NCI-H2081 treated with DMSO at 0.1 percent for 48 hours (cell line): ENCODE measurements around the gene WFDC5.

Experiments used
- DNase-seq: peaks from one replicate; lab custom pipeline; 2025; lab: John Stamatoyannopoulos, UW

WFDC5 gene

DNA sequence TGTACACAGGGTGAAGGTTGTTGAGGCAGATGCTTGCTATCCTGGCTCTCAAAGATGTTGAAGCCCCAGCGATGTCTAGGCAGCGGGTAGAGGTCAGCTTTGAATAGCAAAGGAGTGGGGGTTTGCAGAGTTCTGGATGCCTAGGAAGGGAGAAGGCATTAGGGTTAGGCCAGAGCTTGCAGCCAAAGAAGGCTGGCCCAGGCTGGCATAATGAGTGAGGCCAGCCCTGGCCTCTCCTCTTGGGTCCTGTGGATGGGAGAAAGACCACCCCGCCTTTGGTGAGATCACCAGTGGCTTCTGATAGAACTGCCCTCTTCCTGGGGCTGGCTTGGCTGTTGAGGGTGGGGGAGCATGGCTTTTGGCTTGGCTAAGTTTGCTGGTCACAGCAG is 406 bp upstream of the WFDC5 start:
- no peak for DNase-seq

DNA sequence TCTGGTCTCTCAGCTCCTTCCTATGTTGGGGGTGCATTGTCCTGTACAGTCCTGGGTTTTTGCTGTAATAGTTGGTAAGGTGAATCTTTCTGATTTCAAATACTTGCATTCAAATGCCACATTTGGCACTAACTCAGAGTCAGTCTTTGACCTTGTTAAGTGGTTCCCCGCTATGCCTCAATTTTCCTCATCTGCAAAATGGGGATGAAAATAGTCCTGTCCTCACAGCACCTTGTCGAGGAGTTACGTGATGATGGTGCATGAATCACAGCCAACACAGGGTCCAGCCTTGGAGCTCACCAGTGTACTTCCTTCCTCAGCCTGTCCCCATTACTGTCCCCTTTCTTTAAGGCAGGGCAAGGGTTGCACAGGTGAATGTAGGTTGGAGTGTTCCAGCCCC is 1.1 kb downstream of the WFDC5 start:
- no peak for DNase-seq

DNA sequence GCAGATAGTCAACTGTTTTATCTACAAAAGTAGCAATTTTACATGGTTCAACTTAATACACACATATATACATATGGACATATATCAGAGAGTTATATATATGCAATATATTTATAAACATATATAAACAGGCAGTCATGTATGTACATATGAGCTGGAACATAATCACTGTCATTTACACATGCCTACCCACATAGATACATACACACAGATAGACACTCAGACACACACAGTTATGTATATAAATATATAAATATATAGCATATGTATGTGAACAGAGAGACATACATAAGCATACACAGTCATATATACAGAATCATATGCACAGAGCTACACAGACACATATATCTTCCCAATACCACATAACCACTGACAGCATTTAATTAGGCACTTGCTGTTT is 2.2 kb downstream of the WFDC5 start:
- DNase-seq = no peak

DNA sequence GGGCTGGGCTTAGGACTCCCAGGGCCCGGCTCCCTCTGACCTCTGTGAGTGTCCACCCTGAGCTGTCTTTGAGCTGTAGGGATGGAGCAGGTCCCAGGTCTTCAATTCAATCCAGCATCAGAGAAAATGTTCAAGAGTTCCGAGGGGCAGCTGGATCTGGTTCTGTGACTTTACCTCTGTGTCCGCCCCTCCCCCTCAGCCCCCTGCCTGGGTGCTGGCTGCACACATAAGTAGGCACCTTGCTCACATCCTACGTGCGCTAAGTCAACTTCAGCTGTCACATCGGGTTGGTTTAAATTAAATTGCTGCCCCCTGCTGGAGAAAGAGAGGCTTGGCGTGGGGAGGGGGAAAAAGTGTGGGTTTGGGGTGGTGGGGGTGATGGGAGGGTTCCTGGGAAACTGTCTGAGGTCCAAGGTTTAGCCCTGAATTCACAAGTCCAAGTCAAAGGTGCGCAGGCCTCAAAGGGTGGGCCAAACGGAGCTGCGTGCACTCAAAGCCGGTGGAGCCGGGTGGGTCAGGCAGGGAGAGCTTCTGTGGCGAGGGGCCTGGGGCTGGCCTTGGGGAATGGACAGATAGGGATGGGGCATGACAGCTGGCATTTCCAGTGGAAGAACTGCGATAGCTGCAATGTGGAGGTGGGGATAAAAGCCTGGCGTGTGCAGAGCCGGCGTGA is 3.0 kb downstream of the WFDC5 start:
- DNase-seq = no peak

DNA sequence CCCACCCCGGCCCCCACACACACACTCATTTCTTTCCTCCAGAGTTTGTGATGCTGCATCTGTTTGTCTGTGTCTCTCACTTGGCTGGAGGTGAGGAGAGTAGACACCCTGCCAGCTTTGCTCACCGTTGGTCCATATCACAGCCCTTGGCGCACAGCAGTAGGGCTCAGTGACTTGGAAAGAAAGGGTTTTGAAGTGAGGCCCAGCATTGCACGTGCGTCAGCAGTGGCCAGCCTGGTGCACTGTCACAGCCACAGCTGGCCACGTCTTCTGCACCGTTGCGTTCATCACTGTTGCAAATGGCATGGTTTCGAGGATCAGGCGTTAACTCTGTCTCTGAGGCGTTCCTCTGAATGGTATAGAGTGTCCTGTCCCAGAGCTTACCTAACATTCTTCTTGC is 3.7 kb downstream of the WFDC5 start:
- DNase-seq = no peak

DNA sequence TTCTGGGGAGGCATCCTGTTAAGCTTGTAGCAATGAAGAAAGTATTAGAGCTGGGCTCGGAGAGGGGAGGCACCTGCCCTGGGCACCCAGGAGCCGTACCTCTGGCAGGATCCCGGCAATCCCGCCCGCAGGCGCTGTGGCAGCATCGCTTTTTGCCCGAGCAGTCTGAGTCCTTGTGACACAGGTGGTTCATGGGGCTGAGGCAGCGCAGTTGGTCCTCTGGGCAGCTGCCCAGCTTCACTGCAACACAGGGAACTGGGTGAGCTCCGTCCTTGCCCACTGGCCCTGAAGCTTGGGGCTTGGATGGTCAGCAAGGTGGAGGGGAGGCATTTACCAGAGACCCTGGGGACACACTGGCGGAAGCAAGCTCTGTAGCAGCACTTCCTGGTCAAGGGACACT is 4.7 kb downstream of the WFDC5 start:
- no peak for DNase-seq

DNA sequence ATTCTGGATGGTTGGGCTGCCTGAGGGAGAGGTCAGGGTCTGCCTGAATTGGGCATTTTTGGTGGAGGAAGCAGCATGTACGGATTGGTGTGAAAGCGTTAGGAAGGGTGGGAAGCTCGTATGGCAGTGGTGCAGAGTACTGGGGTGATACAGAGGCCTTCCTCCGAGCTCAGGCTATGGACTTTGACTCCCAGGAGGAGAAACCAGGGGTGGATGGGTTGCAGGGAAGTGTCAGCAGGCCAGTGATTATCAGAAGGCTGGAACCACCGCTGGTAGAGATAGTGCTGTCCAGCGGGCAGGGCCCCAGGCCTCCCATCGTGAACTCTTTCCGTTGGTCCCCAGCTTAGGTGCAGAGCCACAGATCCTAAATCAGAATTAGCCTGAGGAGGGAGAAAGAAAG is 5.3 kb downstream of the WFDC5 start:
- DNase-seq = no peak

DNA sequence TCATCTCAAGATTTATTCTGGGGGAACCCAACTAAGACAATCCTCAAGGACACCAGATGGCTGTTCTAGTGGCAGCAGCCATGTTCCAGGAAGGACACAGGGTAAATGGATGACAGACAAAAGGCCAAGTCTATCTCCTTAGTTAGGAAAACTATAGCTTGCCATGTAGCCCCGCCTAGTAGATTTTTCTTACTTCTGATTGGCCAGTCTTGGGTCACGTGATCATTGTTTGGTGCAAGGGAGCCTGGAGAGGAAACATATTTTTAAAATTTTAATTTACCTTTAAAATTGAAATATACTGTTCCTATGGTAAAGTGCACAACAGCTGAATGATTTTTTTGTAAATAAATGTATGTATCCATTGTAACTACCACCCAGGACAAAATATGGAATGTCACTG is 9.7 kb downstream of the WFDC5 start:
- DNase-seq = no peak

DNA sequence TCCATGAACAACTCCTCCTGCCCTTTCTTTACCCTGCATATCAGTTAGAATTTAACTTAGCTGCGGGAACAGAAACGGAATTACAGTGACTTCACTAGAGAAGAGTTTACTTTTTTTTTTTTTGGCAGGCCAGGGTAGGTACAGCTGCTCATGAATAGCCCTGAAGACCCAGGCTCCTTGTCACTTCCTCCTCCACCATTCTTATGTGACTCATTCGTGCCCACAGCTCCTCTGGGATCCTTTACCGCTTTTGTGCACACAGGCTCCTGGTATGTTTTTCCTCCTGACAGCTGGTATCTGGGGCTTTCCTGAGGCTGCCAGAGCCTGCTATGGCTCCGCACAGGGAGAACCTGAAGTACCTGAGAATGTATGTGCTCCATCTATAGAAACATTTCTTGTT is 10.2 kb downstream of the WFDC5 start:
- DNase-seq = no peak

DNA sequence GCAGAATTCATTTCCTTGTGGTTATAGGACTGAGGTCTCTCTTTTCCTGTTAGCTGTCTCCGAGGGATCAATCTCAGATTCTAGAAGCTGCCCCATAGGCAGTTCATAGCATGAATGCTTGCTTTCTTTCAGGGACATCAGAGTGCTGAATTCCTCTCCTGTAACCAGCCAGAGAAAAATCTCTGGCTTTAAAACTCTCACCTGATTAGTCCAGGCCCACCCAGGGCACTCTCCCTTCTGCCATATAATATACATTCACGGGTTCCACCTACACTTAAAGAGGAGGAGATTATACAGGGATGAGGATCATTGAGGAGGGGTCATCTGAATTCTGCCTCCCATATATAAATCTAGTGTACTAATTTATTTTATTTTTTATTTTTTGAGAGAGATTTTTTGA is 11.9 kb downstream of the WFDC5 start:
- DNase-seq = no peak

DNA sequence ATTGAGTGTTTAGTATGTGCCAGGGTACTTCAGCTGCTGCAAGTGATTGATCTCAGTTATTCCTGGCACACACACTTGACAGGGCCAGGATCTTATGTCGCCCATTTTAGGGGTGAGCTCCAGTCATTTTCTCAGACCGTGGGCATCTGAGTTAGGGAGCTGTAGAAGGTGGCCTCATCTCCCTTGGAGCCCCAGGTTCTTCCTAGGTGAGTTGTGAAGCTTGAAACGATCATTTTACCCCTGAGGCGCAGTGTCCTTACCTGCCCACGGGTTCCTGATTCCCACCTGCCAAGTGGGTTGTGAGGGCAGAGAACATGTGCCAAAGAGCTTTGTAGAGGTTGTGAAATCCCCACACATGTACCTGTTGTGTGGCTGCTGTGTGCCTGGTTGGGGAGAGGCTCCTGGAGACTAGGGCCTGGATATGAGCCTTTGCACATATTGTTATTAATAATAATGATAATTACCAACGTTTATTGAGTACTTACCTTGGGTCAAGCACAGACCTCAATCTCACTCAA is 13.6 kb downstream of the WFDC5 start:
- DNase-seq = no peak

DNA sequence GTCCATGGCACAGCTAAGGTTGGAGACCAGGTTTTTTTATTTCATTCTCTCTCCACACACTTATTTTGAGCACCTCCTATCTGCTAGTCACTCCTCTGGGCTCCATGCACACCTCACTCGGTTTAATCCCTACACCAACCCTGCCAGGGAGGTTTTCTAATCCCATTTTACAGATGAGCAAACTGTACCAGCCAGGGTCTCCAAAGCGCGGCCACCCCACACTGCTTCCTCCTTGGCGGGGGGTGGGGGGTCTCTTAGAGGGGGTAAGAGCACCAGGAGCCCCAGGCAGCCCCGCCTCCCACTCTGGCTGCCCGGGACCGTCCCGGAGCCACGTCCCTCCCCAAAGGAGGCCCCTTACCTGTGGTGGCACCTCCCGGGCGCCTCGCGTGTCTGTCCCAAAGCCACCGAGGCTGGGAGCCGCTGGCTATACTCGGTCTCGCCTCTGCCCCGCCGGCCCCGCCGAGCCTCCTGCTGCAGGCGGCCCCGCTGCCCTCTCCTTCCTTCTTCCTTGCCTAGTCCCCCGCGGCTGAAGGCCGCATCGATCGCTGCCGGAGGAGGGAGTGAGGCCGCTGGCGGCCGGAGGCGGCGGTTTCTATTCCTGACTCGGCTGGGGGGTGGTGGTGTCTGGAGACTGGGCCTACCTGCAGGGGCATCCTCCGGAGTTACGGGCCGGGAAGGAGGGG is 14.3 kb downstream of the WFDC5 start, which contains the start of gene KCNS1:
TSS of gene KCNS1 (minus strand) at position 565 of the 683 bp plus-strand sequence. CDS start 1,891 bp downstream, outside the sequence.
- no peak for DNase-seq

DNA sequence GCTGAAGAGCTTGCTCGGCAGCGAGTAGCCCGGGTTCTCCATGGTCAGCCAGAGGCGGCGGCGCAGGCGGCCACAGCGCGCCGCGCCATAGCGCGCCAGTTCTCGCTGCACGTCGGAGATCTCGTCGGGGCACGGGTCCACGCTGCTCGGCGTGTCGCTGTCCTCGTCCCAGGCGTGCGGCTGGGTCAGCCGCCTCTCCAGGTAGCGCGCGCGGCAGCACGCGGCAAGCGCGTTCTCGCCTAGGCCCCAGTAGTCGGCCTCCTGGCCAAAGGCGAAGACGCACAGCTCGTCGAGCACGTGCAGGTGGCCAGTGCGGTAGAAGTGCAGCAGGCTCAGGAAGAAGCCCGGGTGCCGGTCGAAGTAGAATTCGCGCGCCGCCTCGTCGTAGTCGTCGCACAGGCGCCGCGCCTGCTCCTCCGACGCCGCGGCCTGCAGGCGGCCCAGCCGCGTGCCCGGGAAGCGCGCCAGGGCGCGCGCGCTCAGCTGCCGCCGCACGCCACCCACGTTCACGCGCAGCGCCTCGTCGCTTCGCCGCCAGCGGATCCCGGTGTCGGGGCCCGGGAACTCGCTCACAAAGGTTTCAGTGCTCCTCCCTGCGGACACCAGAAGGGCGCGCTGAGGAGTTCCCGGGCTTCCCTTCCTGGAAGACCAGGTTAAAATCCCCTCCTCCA is 16.7 kb downstream of the WFDC5 start:
- no peak for DNase-seq

DNA sequence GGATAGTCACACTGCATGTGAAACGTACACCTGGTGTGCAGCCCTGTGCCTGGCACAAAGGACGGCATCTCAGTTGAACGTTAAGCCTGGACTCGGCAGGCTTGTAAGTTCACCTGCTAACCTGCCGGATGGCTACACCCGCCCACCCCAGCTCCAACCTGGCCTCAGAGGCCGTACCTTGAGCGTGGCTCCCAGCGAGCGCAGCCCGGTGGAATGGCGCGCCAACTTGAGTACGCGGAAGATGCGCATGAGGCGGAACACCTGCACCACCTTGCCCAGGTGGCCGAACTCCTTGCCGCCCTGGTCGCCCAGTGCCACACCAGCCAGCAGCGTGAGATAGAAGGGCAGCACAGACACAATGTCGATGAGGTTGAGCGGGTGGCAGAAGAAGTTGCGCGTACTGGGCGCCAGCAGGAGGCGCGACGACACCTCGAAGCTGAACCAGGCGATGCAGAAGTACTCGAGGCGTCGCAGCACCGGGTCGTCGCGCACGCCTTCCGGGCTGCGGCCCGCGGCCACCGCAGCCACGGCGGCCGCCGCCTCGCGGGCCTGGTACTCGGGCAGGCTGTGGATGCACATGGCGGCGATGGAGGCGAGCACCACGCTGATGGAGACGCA is 17.4 kb downstream of the WFDC5 start:
- DNase-seq = no peak

DNA sequence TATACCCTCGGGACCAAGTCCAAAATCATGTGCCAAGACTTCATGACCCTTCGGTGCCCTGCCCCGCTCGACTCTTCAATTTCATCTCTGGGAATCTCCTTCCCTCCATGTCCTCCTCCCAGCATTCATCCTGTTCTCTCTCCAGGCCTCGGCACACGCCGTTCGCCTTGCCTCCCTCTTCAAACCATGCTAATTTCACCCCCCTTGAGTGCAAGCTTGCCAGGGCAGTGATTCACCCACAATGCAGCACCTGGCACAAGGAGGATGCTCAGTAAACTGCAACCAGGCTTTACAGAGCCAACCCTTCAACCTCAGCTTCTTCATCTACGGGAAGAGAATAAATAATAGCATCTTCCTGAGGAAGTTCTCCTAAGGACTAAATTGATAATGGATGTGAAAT is 18.2 kb downstream of the WFDC5 start:
- no peak for DNase-seq

DNA sequence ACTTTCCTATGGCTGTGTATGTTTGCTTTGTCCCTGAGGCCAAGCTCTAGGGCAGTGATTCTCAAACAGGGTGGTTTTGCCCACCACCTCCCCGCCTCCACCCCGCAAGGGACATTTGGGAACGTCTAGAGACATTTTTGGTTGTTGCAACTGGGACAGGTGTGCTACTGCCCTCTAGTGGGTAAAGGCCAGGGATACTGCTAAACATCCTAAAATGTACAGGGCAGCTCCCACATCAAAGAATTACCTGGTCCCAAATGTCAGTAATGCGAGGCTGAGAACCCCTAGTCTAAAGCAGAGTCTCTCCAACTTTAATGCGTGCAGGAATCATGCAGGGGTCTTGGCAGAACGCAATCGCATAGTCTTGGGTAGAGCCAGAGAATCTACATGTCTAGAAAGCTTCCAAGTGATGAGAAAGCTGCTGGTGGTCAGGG is 19.2 kb downstream of the WFDC5 start:
- DNase-seq = no peak

DNA sequence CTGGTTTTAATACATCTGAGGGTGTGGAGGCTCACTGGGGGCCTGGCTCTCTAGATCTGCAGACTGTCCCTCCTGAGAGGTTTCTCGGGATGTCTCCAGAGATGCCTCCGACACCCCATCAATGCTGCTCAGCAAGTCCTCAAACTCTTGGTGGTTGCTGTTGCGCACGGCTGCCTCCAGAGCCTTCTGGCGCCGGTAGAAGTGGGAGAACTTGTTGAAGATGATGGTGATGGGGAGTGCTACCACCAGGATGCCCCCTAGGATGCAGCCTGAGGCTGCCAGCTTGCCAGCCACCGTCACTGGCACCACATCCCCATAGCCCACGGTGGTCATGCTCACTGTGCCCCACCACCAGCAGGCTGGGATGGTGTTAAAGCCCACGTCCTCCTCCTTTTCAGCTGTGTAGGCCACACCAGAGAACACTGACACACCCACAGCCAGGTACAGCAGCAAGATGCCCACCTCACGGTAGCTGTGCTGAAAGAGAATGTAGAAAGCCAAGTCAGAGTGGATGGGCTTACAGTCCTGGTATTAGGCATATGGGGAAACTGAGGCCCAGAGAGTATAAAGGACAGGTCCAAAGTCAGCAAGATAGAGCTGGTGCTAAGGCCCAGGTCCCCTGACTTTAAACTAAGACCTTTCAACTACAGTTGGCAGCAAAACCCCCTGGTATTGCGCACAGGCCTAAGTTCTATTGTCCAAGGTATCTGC is 20.0 kb downstream of the WFDC5 start:
- no peak for DNase-seq

DNA sequence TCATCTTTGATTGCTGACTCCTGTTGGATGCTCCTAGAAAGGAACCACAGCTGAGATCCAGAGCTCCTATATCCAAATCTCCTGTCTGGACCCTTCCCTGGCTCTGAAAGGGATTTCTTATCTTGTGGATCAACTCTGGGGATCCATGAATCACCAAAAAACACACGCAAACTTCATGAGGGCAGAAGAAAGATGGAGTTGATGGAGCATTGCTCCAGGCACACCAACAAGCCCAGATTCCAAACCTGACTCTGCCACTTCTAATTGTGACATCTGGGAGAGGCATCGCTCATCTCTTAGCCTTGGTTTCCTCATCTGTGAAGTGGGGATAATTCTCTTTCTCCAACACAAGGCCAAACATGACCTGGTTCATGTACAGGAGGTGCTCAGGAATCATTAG is 20.8 kb downstream of the WFDC5 start:
- no peak for DNase-seq

DNA sequence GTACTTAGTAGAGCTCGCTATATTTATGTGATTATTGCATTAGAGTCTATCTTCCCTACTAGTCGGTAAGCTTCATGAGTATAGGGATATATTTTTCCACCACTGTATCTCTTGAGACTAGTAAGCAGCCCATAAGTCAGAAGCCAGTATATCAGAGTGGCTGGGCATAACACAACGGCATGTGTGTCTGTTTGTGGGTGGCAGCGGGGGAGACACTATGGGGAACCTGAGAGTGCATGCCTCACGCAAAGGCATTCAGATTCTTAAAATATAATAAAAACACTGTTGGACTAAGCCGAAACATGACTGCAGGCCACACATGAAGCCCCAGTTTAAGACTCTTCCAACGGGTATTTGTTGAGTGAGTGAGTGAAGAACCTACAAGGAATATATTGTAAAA is 22.1 kb downstream of the WFDC5 start:
- DNase-seq = no peak

DNA sequence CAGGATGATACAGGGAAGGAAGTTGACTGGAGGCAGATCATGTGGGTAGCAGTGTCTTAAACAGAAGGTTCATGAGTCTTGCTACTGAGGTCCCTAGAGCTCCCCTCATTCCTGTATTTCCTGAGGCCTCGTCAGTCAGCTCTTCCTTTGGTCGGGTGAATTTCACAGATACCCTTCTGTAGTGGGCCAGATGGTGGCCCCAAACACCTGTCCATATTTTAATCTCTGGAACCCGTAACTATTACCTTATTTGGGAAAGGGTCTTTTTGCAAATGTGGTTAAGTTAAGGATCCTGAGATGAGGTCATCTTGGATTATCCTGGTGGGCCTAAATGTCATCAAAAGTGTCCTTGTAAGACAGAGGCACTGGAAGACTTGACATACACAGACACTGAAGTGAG is 23.6 kb downstream of the WFDC5 start:
- no peak for DNase-seq

DNA sequence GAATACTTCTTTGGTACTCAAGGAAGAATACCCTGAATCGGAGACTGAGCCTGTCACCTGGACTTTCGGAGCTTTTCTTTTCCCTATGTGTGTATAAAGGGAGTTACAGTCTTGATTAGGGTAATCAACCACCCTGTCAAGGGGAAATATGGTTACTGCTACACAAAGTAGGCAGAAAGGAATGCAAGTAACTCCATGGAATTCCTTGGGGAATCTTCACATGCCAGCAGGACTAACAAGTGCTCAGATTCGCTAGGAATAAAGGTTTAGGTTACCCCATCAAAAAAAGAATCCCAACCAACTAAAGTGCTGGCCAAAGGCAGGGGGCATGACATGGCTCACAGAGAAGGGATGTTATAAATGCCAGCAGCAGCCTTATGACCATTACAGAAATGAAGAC is 24.5 kb downstream of the WFDC5 start:
- DNase-seq = no peak

DNA sequence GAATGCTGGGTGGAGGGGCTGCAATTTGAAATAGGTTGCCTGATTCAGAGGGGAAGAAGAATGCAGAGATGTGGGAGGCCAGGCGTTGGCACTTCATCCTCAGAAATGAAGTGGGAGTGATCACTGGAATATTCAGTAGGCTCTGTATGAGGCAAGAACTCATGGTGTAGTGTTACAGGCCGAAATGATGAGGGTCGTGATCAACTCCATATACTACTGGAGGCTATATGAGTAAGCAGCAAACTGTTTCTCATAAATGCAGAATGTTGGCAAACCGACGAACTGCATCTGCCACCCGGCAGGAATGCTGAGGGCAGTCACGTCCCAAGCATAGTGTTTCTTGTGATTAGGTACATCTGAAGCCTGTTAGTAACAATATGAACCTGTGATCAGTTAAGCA is 26.7 kb downstream of the WFDC5 start:
- no peak for DNase-seq
